Hepatocyte (in vitro differentiated cells): ENCODE measurements around the gene BHLHE23. TPM values are rescaled to one million over a fixed set of nuclear protein-coding genes. Genes with fewer than 3 reads are reported as not detected.

Experiments used
- DNase-seq: peaks from one replicate; pipeline ENCODE4 v3.0.0-alpha.2; 2016; ENCODE audit warnings: low spot score
- H2AFZ ChIP-seq: fragments of 200-600 bp; sonication (generic); 2 replicates; pipeline ENCODE4 v1.6.0; 2016; ENCODE audit warnings: antibody characterized with exemption, mild to moderate bottlenecking
- H3K27ac ChIP-seq: fragments of 200-600 bp; sonication (generic); 2 replicates; pipeline ENCODE4 v1.5.1; 2016; ENCODE audit warnings: mild to moderate bottlenecking
- H3K27me3 ChIP-seq: fragments of 200-600 bp; sonication (generic); 2 replicates; pipeline ENCODE4 v1.6.1; 2016
- H3K36me3 ChIP-seq: fragments of 200-600 bp; sonication (generic); replicated peaks from 2 replicates; pipeline ENCODE4 v1.5.1; 2016; ENCODE audit warnings: low read depth; ENCODE audit not compliant: insufficient read depth
- H3K4me1 ChIP-seq: fragments of 200-600 bp; sonication (generic); 2 replicates; pipeline ENCODE4 v1.5.1; 2016; ENCODE audit warnings: mild to moderate bottlenecking, moderate library complexity; ENCODE audit not compliant: insufficient read depth
- H3K4me2 ChIP-seq: fragments of 200-600 bp; sonication (generic); 2 replicates; pipeline ENCODE4 v1.6.0; 2016
- H3K4me3 ChIP-seq: fragments of 200-600 bp; sonication (generic); 2 replicates; pipeline ENCODE4 v1.5.1; 2016; ENCODE audit warnings: mild to moderate bottlenecking
- H3K79me2 ChIP-seq: fragments of 200-600 bp; sonication (generic); 2 replicates; pipeline ENCODE4 v1.6.0; 2017; ENCODE audit warnings: mild to moderate bottlenecking
- H3K9me2 ChIP-seq: fragments of 200-600 bp; sonication (generic); replicated peaks from 2 replicates; pipeline ENCODE4 v1.6.0; 2017; ENCODE audit warnings: mild to moderate bottlenecking; ENCODE audit not compliant: insufficient read depth
- H3K9me3 ChIP-seq: fragments of 200-600 bp; sonication (generic); 2 replicates; pipeline ENCODE4 v1.5.1; 2016; ENCODE audit warnings: low read depth, mild to moderate bottlenecking
- H4K20me1 ChIP-seq: fragments of 200-600 bp; sonication (generic); 2 replicates; pipeline ENCODE4 v1.6.0; 2016; ENCODE audit warnings: mild to moderate bottlenecking; ENCODE audit not compliant: insufficient read depth, poor library complexity, severe bottlenecking
- EZH2 ChIP-seq: fragments of 200-600 bp; sonication (generic); IDR thresholded peaks from 2 replicates; pipeline ENCODE4 v1.6.1; 2016; ENCODE audit warnings: antibody characterized with exemption, mild to moderate bottlenecking, borderline replicate concordance
- EZH2phosphoT487 ChIP-seq: fragments of 200-600 bp; sonication (generic); IDR thresholded peaks from one replicate; pipeline ENCODE4 v1.6.1; 2018; ENCODE audit warnings: antibody characterized with exemption, mild to moderate bottlenecking, low read depth, moderate library complexity; ENCODE audit not compliant: unreplicated experiment, severe bottlenecking
- whole genome bisulfite sequencing: methylation state at CpG from one replicate; pipeline ENCODE4 v1.1.6; 2016; ENCODE audit warnings: low lambda C conversion rate; ENCODE audit errors: missing lambda C conversion rate; 5-methylcytosine and 5-hydroxymethylcytosine counted together
- polyA plus RNA-seq: library from polyadenylated mRNA; unstranded; fragments of >200 nt; fragmentation: Nextera tagmentation; extraction: Ambion mirVana; gene quantifications from 2 replicates; pipeline ENCODE4 v1.2.1, GENCODE V29; 2016
- total RNA-seq: library from RNA; depleted of rRNA; stranded (reverse); fragments of >200 nt; gene quantifications from 2 replicates; pipeline ENCODE4 v1.2.3, GENCODE V29; 2014
- TF ChIP-seq, protein P1 (sequence below): fragments of 200-600 bp; sonication (generic); IDR thresholded peaks from 2 replicates; pipeline ENCODE4 v1.5.1; 2016; ENCODE audit warnings: antibody characterized with exemption, mild to moderate bottlenecking; ENCODE audit not compliant: poor library complexity

BHLHE23 gene
- total and polyA plus RNA-seq, 2 experiments from 2014 or later = not detected

- no peak overlapping the region for H3K4me3 ChIP-seq
- H3K27ac ChIP-seq = no peak overlapping the region
- H3K27me3 ChIP-seq = peaks cover 1% of the 10 kb centered on the region
- no peak overlapping the region for H2AFZ ChIP-seq
- DNase-seq = no peak
- H3K4me1 ChIP-seq = peaks cover 3% of the 10 kb centered on the region
- H3K36me3 ChIP-seq = no peaks in the 10 kb centered on the region
- no peaks in the 10 kb centered on the region for H4K20me1 ChIP-seq
- H3K9me2 ChIP-seq = no peaks in the 10 kb centered on the region
- no peaks in the 10 kb centered on the region for H3K9me3 ChIP-seq
- no peak overlapping the region for H3K4me2 ChIP-seq
- TF ChIP-seq EZH2 (no peak), EZH2phosphoT487 (no peak)
- TF ChIP-seq, protein P1, sequence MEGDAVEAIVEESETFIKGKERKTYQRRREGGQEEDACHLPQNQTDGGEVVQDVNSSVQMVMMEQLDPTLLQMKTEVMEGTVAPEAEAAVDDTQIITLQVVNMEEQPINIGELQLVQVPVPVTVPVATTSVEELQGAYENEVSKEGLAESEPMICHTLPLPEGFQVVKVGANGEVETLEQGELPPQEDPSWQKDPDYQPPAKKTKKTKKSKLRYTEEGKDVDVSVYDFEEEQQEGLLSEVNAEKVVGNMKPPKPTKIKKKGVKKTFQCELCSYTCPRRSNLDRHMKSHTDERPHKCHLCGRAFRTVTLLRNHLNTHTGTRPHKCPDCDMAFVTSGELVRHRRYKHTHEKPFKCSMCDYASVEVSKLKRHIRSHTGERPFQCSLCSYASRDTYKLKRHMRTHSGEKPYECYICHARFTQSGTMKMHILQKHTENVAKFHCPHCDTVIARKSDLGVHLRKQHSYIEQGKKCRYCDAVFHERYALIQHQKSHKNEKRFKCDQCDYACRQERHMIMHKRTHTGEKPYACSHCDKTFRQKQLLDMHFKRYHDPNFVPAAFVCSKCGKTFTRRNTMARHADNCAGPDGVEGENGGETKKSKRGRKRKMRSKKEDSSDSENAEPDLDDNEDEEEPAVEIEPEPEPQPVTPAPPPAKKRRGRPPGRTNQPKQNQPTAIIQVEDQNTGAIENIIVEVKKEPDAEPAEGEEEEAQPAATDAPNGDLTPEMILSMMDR = no peak
- WGBS = 91% methylated on average over 26 of the region's 27 CpGs
- no peaks in the 10 kb centered on the region for H3K79me2 ChIP-seq
Measured at GRCh38 chr20:62967628-62968351, 39.0 kb downstream of the BHLHE23 start.

DNA sequence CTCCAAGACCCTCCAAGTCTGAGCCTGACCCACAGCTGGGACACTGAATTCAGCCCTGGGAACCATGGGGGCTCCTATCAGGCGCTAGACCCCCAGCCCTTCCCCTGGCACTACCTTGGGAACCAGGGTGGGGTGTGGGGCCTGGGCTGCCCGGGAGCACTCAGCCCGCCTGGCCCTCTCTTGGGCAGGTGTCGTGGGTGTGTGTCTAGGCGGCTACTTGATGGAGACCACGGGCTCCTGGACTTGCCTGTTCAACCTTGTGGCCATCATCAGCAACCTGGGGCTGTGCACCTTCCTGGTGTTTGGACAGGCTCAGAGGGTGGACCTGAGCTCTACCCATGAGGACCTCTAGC lies 39.6 kb downstream of the BHLHE23 start:
- no peak overlapping the region for H3K4me2 ChIP-seq
- DNase-seq = no peak
- H3K79me2 ChIP-seq = no peaks in the 10 kb centered on the region
- no peak for TF ChIP-seq EZH2phosphoT487
- WGBS = 98% methylated on average over 6 of the region's 6 CpGs
- no peaks in the 10 kb centered on the region for H3K36me3 ChIP-seq
- H2AFZ ChIP-seq = no peak overlapping the region
- H4K20me1 ChIP-seq = no peaks in the 10 kb centered on the region
- H3K27me3 ChIP-seq = no peaks in the 10 kb centered on the region
- H3K9me3 ChIP-seq = no peaks in the 10 kb centered on the region
- no peak overlapping the region for H3K27ac ChIP-seq
- H3K4me3 ChIP-seq = no peak overlapping the region
- H3K9me2 ChIP-seq = no peaks in the 10 kb centered on the region
- H3K4me1 ChIP-seq = no peaks in the 10 kb centered on the region

GRCh38 chr20:62966212-62967148 lies 40.3 kb downstream of the BHLHE23 start:
- H3K9me2 ChIP-seq = no peaks in the 10 kb centered on the region
- 95% methylated on average over 24 of the region's 27 CpGs for WGBS
- H3K79me2 ChIP-seq = no peaks in the 10 kb centered on the region
- H3K27me3 ChIP-seq = no peaks in the 10 kb centered on the region
- DNase-seq = no peak
- H3K27ac ChIP-seq = no peak overlapping the region
- TF ChIP-seq EZH2phosphoT487 (no peak), EZH2 (no peak)
- TF ChIP-seq, protein P1 = no peak
- no peaks in the 10 kb centered on the region for H3K4me1 ChIP-seq
- H2AFZ ChIP-seq = no peak overlapping the region
- no peak overlapping the region for H3K4me2 ChIP-seq
- no peak overlapping the region for H3K4me3 ChIP-seq
- H3K36me3 ChIP-seq = no peaks in the 10 kb centered on the region
- H4K20me1 ChIP-seq = no peaks in the 10 kb centered on the region
- no peaks in the 10 kb centered on the region for H3K9me3 ChIP-seq

DNA sequence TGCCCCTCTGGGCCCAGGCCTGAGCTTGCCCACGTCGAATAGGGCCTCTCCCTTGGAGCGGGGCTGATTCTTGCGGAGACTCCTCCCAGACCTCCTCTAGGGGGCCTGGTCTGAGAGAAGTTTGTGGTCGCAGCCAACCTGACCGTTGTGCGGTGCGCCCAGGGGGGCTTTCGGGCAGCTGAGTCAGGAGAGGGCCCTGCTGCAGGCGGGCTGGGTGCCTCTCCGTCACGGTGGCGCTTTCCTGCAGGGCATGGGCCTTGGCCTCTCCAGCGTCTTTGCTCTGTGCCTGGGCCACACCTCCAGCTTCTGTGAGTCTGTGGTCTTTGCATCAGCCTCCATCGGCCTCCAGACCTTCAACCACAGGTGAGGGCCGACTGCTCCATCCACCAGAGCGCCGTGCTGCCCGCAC lies 41.4 kb downstream of the BHLHE23 start:
- TF ChIP-seq, protein P1 = no peak
- TF ChIP-seq EZH2phosphoT487 (no peak), EZH2 (no peak)
- H3K4me3 ChIP-seq = no peak overlapping the region
- no peaks in the 10 kb centered on the region for H3K9me2 ChIP-seq
- H3K27ac ChIP-seq = no peak overlapping the region
- no peak for DNase-seq
- no peaks in the 10 kb centered on the region for H3K9me3 ChIP-seq
- no peak overlapping the region for H2AFZ ChIP-seq
- H3K36me3 ChIP-seq = no peaks in the 10 kb centered on the region
- no peaks in the 10 kb centered on the region for H4K20me1 ChIP-seq
- H3K4me1 ChIP-seq = no peaks in the 10 kb centered on the region
- no peaks in the 10 kb centered on the region for H3K79me2 ChIP-seq
- no peak overlapping the region for H3K4me2 ChIP-seq
- H3K27me3 ChIP-seq = no peaks in the 10 kb centered on the region
- 88% methylated on average over 19 of the region's 19 CpGs for WGBS
